Testis (tissue), 3 donors: Measurements from ENCODE around the gene EHBP1L1. TPM values are rescaled to one million over a fixed set of nuclear protein-coding genes. Genes with fewer than 3 reads are reported as not detected.

Source experiments
- DNase-seq: peaks from one replicate; pipeline ENCODE4 v3.0.0-alpha.2; 2019
- H3K27ac ChIP-seq, 2 donors: fragments of 200-600 bp; sonication (generic); one replicate each; pipeline ENCODE4 v1.5.1; 2019
- H3K27me3 ChIP-seq: fragments of 200-600 bp; sonication (generic); one replicate; pipeline ENCODE4 v1.5.1; 2019
- H3K36me3 ChIP-seq: fragments of 200-600 bp; sonication (generic); one replicate; pipeline ENCODE4 v1.5.1; 2017; ENCODE audit warnings: low read depth; ENCODE audit errors: missing control alignments
- H3K4me1 ChIP-seq: fragments of 200-600 bp; sonication (generic); one replicate; pipeline ENCODE4 v1.5.1; 2019
- H3K4me3 ChIP-seq, 2 donors: fragments of 200-600 bp; sonication (generic); one replicate each; pipeline ENCODE4 v1.5.1; 2017 to 2019
- H3K9me3 ChIP-seq: fragments of 200-600 bp; sonication (generic); one replicate; pipeline ENCODE4 v1.5.1; 2017
- CTCF ChIP-seq, 3 experiments: fragments of 450-650 bp in 2 of 3; fragments of 200-600 bp in 1 of 3; sonication (generic) in 1 of 3; IDR thresholded peaks; one replicate each; pipeline ENCODE4 v1.5.1; 2016 to 2019; ENCODE audit warnings: antibody characterized with exemption in 3 of 3, mild to moderate bottlenecking in 2 of 3, moderate library complexity in 1 of 3
- POLR2A ChIP-seq: fragments of 450-650 bp; IDR thresholded peaks from one replicate; pipeline ENCODE4 v1.6.1; 2017; ENCODE audit warnings: antibody characterized with exemption, mild to moderate bottlenecking, moderate library complexity
- WGBS, 2 donors: methylation state at CpG; one replicate each; pipeline ENCODE4 v1.1.5; 2018; 5-methylcytosine and 5-hydroxymethylcytosine counted together
- intact Hi-C: fragments of 100-400 bp; cut with DNase I; formaldehyde crosslinking; loops from one replicate; pipeline ENCODE4 v1.15.1; 2023; ENCODE audit warnings: low total_unique reads
- microRNA-seq, 2 donors: library from miRNA; unstranded; fragments of <30 nt; microRNA quantifications; one replicate each; pipeline ENCODE4, GENCODE V29; 2016; ENCODE audit warnings: borderline number of aligned reads in 2 of 2, borderline replicate concordance in 1 of 2
- polyA plus RNA-seq: library from polyadenylated mRNA; stranded (reverse); fragments of 350-450 nt; fragmentation: Illumina TruSeq; extraction: RNeasy Lipid Tissue Mini Kit (QIAGEN cat#74804); gene quantifications from one replicate; pipeline ENCODE4 v1.2.3, GENCODE V29; 2014; ENCODE audit warnings: low read depth, low replicate concordance; ENCODE audit not compliant: insufficient read depth
- small RNA-seq, 2 donors: library from RNA; depleted of rRNA; stranded (forward); fragments of <200 nt; gene quantifications; one replicate each; pipeline ENCODE3, GENCODE V24; 2016
- total RNA-seq, 2 donors: library from RNA; depleted of rRNA; stranded (reverse); fragments of >200 nt; gene quantifications; one replicate each; pipeline ENCODE4 v1.2.3, GENCODE V29; 2016

Gene EHBP1L1
- total and polyA plus RNA-seq, 3 donors from 2014 or later: 20.5 to 66.8 (median 51.0) TPM

GRCh38 chr11:65639623-65640482, 64.0 kb downstream of the EHBP1L1 start:
- intact Hi-C loops: no loop called here
- no peaks in the 10 kb centered on the region for H3K36me3 ChIP-seq
- peaks cover 14% of the 10 kb centered on the region for H3K4me1 ChIP-seq
- no peak overlapping the region for H3K4me3 ChIP-seq
- H3K27me3 ChIP-seq: no peaks in the 10 kb centered on the region
- peak overlapping the region in 1 of 2 donors; percentile 44 for H3K27ac ChIP-seq
- WGBS, 2 donors: 82 to 92% methylated on average over 6 to 8 of the region's 8 CpGs
- no peak for DNase-seq
- no peaks in the 10 kb centered on the region for H3K9me3 ChIP-seq
- TF ChIP-seq CTCF (IDR thresholded peaks at IDR 0.05): no peak
- TF ChIP-seq POLR2A: no peak

GRCh38 chr11:65640483-65641296, 64.8 kb downstream of the EHBP1L1 start:
- H3K9me3 ChIP-seq: no peaks in the 10 kb centered on the region
- TF ChIP-seq CTCF (IDR thresholded peaks at IDR 0.05) (no peak), POLR2A (no peak)
- no peak for DNase-seq
- H3K27ac ChIP-seq: peak overlapping the region in 1 of 2 donors; percentile 44
- H3K27me3 ChIP-seq: no peaks in the 10 kb centered on the region
- no peak overlapping the region for H3K4me3 ChIP-seq
- peaks cover 14% of the 10 kb centered on the region for H3K4me1 ChIP-seq
- H3K36me3 ChIP-seq: no peaks in the 10 kb centered on the region
- intact Hi-C loops: no loop called here
- 76 to 95% methylated on average over 3 to 35 of the region's 35 CpGs for WGBS, 2 donors

GRCh38 chr11:65641297-65642013, 65.6 kb downstream of the EHBP1L1 start:
- H3K4me3 ChIP-seq: peak overlapping the region in 1 of 2 donors; percentile 12
- H3K4me1 ChIP-seq: peaks cover 14% of the 10 kb centered on the region
- no peaks in the 10 kb centered on the region for H3K27me3 ChIP-seq
- no peaks in the 10 kb centered on the region for H3K36me3 ChIP-seq
- no peak overlapping the region for H3K27ac ChIP-seq
- H3K9me3 ChIP-seq: no peaks in the 10 kb centered on the region
- no peak for DNase-seq
- TF ChIP-seq CTCF (IDR thresholded peaks at IDR 0.05) (no peak), POLR2A (no peak)
- WGBS, 2 donors: 69 to 85% methylated on average over 11 to 15 of the region's 16 CpGs
- intact Hi-C loops: no loop called here

Small RNAs within 50 kb of the gene (microRNA-seq; reads per million reads assigned to microRNA genes)
- gene MIR4690: 0 reads per million in 2 donors

Small RNAs within 50 kb of the gene (small RNA-seq; reads per million reads assigned to genes)
- gene AP001362.1: 0 reads per million in 2 donors
- 0 reads per million in 2 donors for gene MIR4690

Other genes with a start within 250 kb of the EHBP1L1 start
- gene DPF2, start 242.2 kb upstream of the EHBP1L1 start, total RNA-seq: 10 to 100 TPM; 86.8 to 91.2 TPM
- gene DPF2, start 242.2 kb upstream of the EHBP1L1 start, polyA plus RNA-seq: 94.5 TPM
- gene TIGD3, start 221.3 kb upstream of the EHBP1L1 start, total RNA-seq: 1 to 10 TPM; 5.3 to 7.6 TPM
- gene TIGD3, start 221.3 kb upstream of the EHBP1L1 start, polyA plus RNA-seq: 7.1 TPM
- 10 to 100 TPM; 10.1 to 10.6 TPM for gene SLC25A45, start 193.4 kb upstream of the EHBP1L1 start, total RNA-seq
- 8.0 TPM for gene SLC25A45, start 193.4 kb upstream of the EHBP1L1 start, polyA plus RNA-seq
- gene FRMD8, start 189.4 kb upstream of the EHBP1L1 start, total RNA-seq: 100 to 1,000 TPM in 1 of 2 donors, 10 to 100 TPM in 1; 92.5 to 118 TPM
- 31.4 TPM for gene FRMD8, start 189.4 kb upstream of the EHBP1L1 start, polyA plus RNA-seq
- gene NEAT1, start 153.3 kb upstream of the EHBP1L1 start, total RNA-seq: 100 to 1,000 TPM; 230 to 243 TPM
- gene NEAT1, start 153.3 kb upstream of the EHBP1L1 start, polyA plus RNA-seq: 189 TPM
- 1,000 to 10,000 TPM; 8,109 to 9,314 TPM for gene MALAT1, start 77.0 kb upstream of the EHBP1L1 start, total RNA-seq
- 26.7 TPM for gene MALAT1, start 77.0 kb upstream of the EHBP1L1 start, polyA plus RNA-seq
- 100 to 1,000 TPM; 131 to 160 TPM for gene SCYL1, start 51.0 kb upstream of the EHBP1L1 start, total RNA-seq
- 127 TPM for gene SCYL1, start 51.0 kb upstream of the EHBP1L1 start, polyA plus RNA-seq
- gene LTBP3, start 17.7 kb upstream of the EHBP1L1 start, total RNA-seq: 100 to 1,000 TPM; 112 to 126 TPM
- 58.1 TPM for gene LTBP3, start 17.7 kb upstream of the EHBP1L1 start, polyA plus RNA-seq
- gene ZNRD2, start 5.6 kb upstream of the EHBP1L1 start, total RNA-seq: 10 to 100 TPM; 67.7 to 79.6 TPM
- gene ZNRD2, start 5.6 kb upstream of the EHBP1L1 start, polyA plus RNA-seq: 77.6 TPM
- 10 to 100 TPM; 59.9 to 63.2 TPM for gene FAM89B, start 3.5 kb upstream of the EHBP1L1 start, total RNA-seq
- gene FAM89B, start 3.5 kb upstream of the EHBP1L1 start, polyA plus RNA-seq: 25.8 TPM
- gene KCNK7, start 19.7 kb downstream of the EHBP1L1 start, total RNA-seq: 1 to 10 TPM in 1 of 2 donors, under 1 TPM in 1; 0.99 to 2.5 TPM
- gene KCNK7, start 19.7 kb downstream of the EHBP1L1 start, polyA plus RNA-seq: 0.26 TPM
- 10 to 100 TPM; 68.4 to 75.7 TPM for gene MAP3K11, start 38.2 kb downstream of the EHBP1L1 start, total RNA-seq
- 40.7 TPM for gene MAP3K11, start 38.2 kb downstream of the EHBP1L1 start, polyA plus RNA-seq
- gene PCNX3, start 39.7 kb downstream of the EHBP1L1 start, total RNA-seq: 10 to 100 TPM; 78.4 to 87.6 TPM
- 61.4 TPM for gene PCNX3, start 39.7 kb downstream of the EHBP1L1 start, polyA plus RNA-seq
- 10 to 100 TPM; 15.2 to 23.5 TPM for gene SIPA1, start 62.0 kb downstream of the EHBP1L1 start, total RNA-seq
- 29.0 TPM for gene SIPA1, start 62.0 kb downstream of the EHBP1L1 start, polyA plus RNA-seq
- gene RELA, start 86.9 kb downstream of the EHBP1L1 start, total RNA-seq: 10 to 100 TPM; 64.9 to 82.0 TPM
- 47.5 TPM for gene RELA, start 86.9 kb downstream of the EHBP1L1 start, polyA plus RNA-seq
- gene KAT5, start 136.2 kb downstream of the EHBP1L1 start, total RNA-seq: 100 to 1,000 TPM; 101 to 121 TPM
- gene KAT5, start 136.2 kb downstream of the EHBP1L1 start, polyA plus RNA-seq: 154 TPM
- 10 to 100 TPM; 70.9 to 71.1 TPM for gene RNASEH2C, start 144.7 kb downstream of the EHBP1L1 start, total RNA-seq
- 29.1 TPM for gene RNASEH2C, start 144.7 kb downstream of the EHBP1L1 start, polyA plus RNA-seq
- 10 to 100 TPM; 13.5 to 14.8 TPM for gene AP5B1, start 204.9 kb downstream of the EHBP1L1 start, total RNA-seq
- gene AP5B1, start 204.9 kb downstream of the EHBP1L1 start, polyA plus RNA-seq: 4.5 TPM
- gene OVOL1, start 211.0 kb downstream of the EHBP1L1 start, total RNA-seq: 10 to 100 TPM; 27.6 to 33.9 TPM
- gene OVOL1, start 211.0 kb downstream of the EHBP1L1 start, polyA plus RNA-seq: 72.4 TPM